ENCODE measurements around the gene AGFG1. TPM values are rescaled to one million over a fixed set of nuclear protein-coding genes. Genes with fewer than 3 reads are reported as not detected.

AGFG1 gene
- total RNA-seq (2021; ENCODE audit: unreplicated experiment) = 72.5 TPM
- 46.9 and 54.3 TPM in 2 replicates for polyA plus RNA-seq (2012)
- Bru-seq, nascent RNA = percentile 94 among the genes with signal in this experiment
- percentile 91 among the genes with signal in this experiment for BruChase-seq, experiment 1, labeled RNA remaining after a 6-hour chase
- BruChase-seq, experiment 2, labeled RNA remaining after a 2-hour chase = percentile 93 among the genes with signal in this experiment
- long read RNA-seq, full-length matches to known transcripts = 60 of 79 reads
- long read RNA-seq, partial matches to known transcripts = 8 of 79 reads
- long read RNA-seq, other reads (novel, unspliced or antisense) = 11 of 79 reads

DNA sequence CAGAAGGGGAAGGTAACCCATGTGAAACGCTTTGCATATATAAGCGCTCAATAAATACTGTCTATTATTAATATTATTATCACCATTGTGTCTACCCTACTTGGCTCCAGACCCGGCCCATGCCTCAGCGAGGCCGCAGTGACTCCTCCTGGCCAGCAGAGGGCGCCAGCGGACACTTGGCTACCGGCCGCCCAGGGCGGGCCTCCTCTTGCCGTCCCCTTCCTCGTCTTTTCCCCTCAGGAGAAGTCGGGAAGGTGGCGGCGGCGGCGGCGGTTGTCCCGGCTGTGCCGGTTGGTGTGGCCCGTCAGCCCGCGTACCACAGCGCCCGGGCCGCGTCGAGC lies at the start of gene AGFG1:
AGFG1 (plus strand) TSS at position 233 of the 341 bp plus-strand sequence. CDS start 266 bp downstream, outside the sequence.
- no peaks in the 10 kb centered on the region for H3K36me3 ChIP-seq (ENCODE audit: control insufficient read depth in 1 of 2, insufficient read depth in 2 of 2, low read length in 2 of 2)
- ATAC-seq (peak; percentile 90), DNase-seq (ENCODE audit: low read depth, low spot score) (peak; percentile 50)
- H3K4me2 ChIP-seq (ENCODE audit: low read length) = peak within 1 kb of the TSS; percentile 87
- H3K9me2 ChIP-seq (ENCODE audit: insufficient read depth) = no peaks in the 10 kb centered on the region
- H3K27me3 ChIP-seq (ENCODE audit: insufficient read depth, low read length) = no peaks in the 10 kb centered on the region
- no peaks in the 10 kb centered on the region for H3K9me3 ChIP-seq (ENCODE audit: control insufficient read depth in 1 of 2, insufficient read depth in 1 of 2, low read depth in 1 of 2, low read length in 2 of 2)
- H3K9ac ChIP-seq (ENCODE audit: low read length) = peak within 1 kb of the TSS; percentile 84
- TF ChIP-seq, protein P1, sequence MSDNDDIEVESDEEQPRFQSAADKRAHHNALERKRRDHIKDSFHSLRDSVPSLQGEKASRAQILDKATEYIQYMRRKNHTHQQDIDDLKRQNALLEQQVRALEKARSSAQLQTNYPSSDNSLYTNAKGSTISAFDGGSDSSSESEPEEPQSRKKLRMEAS (IDR thresholded peaks at IDR 0.05) = no peak
- TF ChIP-seq ZBTB33 (IDR thresholded peaks at IDR 0.05; ENCODE audit: extremely low read depth, insufficient replicate concordance, low read length) (peak; percentile 46), EGR1 (IDR thresholded peaks at IDR 0.05; ENCODE audit: low read depth) (no peak), YY1 (IDR thresholded peaks at IDR 0.05; ENCODE audit: extremely low read depth, insufficient replicate concordance, low read depth, low read length) (peak; percentile 88), RAD21 (IDR thresholded peaks at IDR 0.05; ENCODE audit: low read depth) (peak; percentile 51), CBX3 (IDR thresholded peaks at IDR 0.05; ENCODE audit: low read depth) (peak; percentile 84), POLR2AphosphoS5 (IDR thresholded peaks at IDR 0.05; ENCODE audit: low read depth, low read length) (peak; percentile 80)
- TF ChIP-seq, protein P2, sequence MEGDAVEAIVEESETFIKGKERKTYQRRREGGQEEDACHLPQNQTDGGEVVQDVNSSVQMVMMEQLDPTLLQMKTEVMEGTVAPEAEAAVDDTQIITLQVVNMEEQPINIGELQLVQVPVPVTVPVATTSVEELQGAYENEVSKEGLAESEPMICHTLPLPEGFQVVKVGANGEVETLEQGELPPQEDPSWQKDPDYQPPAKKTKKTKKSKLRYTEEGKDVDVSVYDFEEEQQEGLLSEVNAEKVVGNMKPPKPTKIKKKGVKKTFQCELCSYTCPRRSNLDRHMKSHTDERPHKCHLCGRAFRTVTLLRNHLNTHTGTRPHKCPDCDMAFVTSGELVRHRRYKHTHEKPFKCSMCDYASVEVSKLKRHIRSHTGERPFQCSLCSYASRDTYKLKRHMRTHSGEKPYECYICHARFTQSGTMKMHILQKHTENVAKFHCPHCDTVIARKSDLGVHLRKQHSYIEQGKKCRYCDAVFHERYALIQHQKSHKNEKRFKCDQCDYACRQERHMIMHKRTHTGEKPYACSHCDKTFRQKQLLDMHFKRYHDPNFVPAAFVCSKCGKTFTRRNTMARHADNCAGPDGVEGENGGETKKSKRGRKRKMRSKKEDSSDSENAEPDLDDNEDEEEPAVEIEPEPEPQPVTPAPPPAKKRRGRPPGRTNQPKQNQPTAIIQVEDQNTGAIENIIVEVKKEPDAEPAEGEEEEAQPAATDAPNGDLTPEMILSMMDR (IDR thresholded peaks at IDR 0.05 in 2 of 3, conservative IDR thresholded peaks at IDR 0.05 in 1 of 3; ENCODE audit: borderline replicate concordance in 1 of 3, insufficient read depth in 1 of 3, low read depth in 2 of 3, low read length in 2 of 3) = peak; percentile 69 to 98 (median 90)
- peak within 1 kb of the TSS; percentile 70 to 81 for H3K4me3 ChIP-seq (replicated peaks in 1 of 2; ENCODE audit: low read depth in 1 of 2, low read length in 2 of 2)
- H2AFZ ChIP-seq (ENCODE audit: low read depth, low read length, poor library complexity, severe bottlenecking) = peak within 1 kb of the TSS; percentile 98
- intact Hi-C loops (cut with micrococcal nuclease) = loop anchor here (5.0 to 10.0 kb wide), 3 partner anchors 65 to 393 kb away; no protein-coding TSS in a partner anchor
- ChIA-PET CTCF (interaction anchor here (1.3 kb wide), 1 partner anchor 8 kb away, joined by 3 read pairs; no protein-coding TSS in a partner anchor), POLR2A (no interaction called here), RAD21 (ENCODE audit: low non-redundant PET in 1 of 2, low total read pairs in 2 of 2, uncharacterized antibody in 2 of 2, unreplicated experiment in 2 of 2) (no interaction called here)
- peaks cover 11 to 24% of the 10 kb centered on the region in 2 experiments for H3K4me1 ChIP-seq (ENCODE audit: control insufficient read depth in 1 of 2, insufficient read depth in 2 of 2, low read length in 2 of 2)
- peaks cover 47% of the 10 kb centered on the region for H3K79me2 ChIP-seq (ENCODE audit: insufficient read depth, low read length)
- peak within 1 kb of the TSS; percentile 67; the same call in 1 of the 2 replicates for H3K27ac ChIP-seq (ENCODE audit: low read depth, low read length)
- peaks cover 34% of the 10 kb centered on the region; the same call in 1 of the 2 replicates for H4K20me1 ChIP-seq (ENCODE audit: insufficient read depth)
- no TSS peak for BruUV-seq (replicated peaks)

Measured in HCT116 (cell line).